SH-SY5Y (cell line): ENCODE measurements around the gene TUBE1.

Experiments
- GATA2 ChIP-seq: IDR thresholded peaks from 2 replicates; pipeline ENCODE4 v1.6.1; 2011; ENCODE audit warnings: mild to moderate bottlenecking, low read depth, low read length
- GATA3 ChIP-seq: IDR thresholded peaks from 2 replicates; pipeline ENCODE4 v1.6.1; 2011; ENCODE audit warnings: low read depth, mild to moderate bottlenecking, low read length, moderate library complexity

The TUBE1 gene

GRCh38 chr6:112049026-112049799, 38.1 kb downstream of the TUBE1 start:
- TF ChIP-seq GATA3 (no peak), GATA2 (no peak)

- TF ChIP-seq GATA3 (no peak), GATA2 (no peak)
Measured at GRCh38 chr6:112044856-112045255, 42.4 kb downstream of the TUBE1 start.

- no peak for TF ChIP-seq GATA3
- no peak for TF ChIP-seq GATA2
Measured at GRCh38 chr6:112044196-112044595, 43.1 kb downstream of the TUBE1 start.

DNA sequence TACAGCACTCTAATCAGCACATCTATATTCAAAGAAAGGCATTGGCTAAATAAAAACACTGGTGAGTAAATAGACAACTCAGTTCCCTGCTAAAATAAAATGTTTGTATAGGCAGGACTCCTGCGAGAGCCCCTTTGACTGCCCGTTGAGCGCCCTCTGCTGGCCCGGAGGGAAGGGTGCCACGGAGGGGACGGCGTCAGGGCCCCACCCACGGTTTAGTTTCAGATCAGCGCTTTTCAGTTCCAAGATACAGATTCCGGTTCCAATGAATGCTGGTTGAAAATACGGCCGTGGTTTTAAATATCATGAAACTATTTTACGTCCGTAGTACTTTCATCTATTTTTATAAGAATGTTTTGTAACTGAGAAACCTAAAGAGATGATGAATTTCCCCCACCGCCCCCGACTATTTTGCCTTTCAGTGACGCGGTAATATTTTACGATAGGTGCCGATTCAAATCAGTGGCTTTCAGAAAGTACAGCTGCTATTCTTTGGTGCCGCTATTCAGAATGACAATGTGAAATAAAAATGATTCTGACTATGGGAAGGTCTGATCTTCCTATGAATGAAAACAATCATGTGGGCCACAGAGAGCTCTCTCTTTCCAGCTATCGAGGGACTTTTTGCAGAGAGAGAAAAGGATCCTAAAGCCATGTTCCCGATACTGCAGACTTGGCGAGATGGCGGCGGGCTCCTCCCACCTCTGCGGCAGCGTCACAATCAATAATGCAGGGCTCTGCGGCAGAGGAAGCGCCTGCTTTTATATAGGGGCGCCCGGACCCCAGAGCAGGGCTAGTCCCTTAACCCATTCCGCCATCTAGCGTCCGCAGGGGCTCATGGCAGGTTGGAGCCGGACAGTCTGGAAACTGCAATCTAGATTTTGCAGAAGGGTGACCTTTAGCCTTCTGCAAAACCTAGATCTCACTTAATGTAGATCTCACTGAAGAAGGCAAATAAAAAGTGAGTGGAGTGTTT, 44.0 kb downstream of the TUBE1 start:
- no peak; the same call in 1 of the 2 replicates for TF ChIP-seq GATA2
- no peak for TF ChIP-seq GATA3

GRCh38 chr6:112041535-112041934, 45.7 kb downstream of the TUBE1 start:
- TF ChIP-seq GATA3 (no peak), GATA2 (no peak)

- TF ChIP-seq GATA3 (no peak), GATA2 (no peak)
Measured at GRCh38 chr6:112040956-112041355, 46.3 kb downstream of the TUBE1 start.

DNA sequence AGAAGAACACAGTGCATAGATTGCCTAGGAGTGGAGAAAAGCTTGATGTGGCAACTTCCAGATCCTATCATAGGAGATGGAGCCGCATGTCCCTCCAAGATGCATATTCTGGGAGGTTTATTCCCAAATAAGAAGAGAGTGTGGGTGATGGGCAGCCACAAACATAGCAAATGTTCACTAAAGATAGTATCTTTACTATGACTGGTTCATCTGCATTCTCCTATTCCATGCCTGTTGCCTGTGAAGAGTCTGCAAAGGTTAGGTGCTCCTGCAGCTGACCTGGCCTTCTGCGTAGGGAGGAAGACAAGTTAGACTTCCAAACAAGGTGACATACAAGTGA, 47.9 kb downstream of the TUBE1 start:
- TF ChIP-seq GATA3 (no peak), GATA2 (no peak)

DNA sequence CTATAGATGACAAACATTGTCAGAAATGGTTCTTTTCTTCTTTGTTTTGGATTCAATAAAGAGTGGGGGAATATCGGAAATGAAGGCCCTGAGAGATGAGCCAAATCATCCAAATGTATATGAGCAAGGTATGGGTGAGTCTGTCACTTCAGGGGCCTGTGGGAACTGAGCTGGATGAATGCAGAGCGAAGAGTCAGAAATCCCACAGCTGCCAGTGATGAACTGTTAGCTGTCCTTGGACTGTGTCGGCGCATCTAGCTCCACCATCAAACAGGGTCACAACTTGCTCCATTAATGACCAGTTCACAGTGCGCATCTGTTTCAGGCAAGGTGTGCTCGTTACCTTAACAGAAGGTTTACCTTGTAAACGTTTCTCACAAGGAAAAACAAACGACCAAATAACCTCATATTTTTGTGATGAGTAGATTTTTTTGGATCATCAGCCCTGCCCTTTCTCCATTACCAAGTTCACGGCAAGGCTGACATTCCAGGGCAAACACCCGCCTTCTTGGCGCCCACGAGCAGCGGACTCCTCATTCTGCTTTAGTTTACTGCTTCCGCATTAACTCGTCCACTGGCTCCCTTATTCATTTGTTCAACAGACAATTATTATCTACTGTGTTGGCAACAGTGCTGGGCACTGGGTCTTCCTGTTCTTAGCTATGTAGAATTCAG, 48.4 kb downstream of the TUBE1 start:
- TF ChIP-seq GATA2 (no peak), GATA3 (no peak)

GRCh38 chr6:112038268-112038667, 49.0 kb downstream of the TUBE1 start:
- no peak for TF ChIP-seq GATA2
- no peak for TF ChIP-seq GATA3

DNA sequence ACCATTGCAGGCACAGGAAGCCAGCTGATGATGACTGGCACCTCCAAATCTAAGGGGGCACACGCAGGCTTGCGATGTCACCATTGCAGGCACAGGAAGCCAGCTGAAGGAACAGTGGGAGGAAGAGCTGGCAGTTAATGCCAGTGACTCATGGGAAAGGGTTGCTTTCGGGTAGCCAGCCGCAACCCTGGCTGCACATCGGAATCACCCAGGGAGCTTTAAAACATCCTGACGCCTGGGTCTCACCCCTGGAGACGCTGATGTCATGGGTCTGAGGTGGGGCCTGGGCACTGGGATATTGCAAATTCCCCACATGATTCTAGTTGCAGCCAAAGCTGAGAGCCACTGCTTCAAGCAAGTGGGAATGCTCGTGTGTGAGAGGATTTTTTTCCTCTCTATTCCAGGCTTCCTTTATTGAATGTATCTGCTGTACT, 49.5 kb downstream of the TUBE1 start:
- TF ChIP-seq GATA3 (no peak), GATA2 (no peak)

GRCh38 chr6:112036088-112036637, 51.1 kb downstream of the TUBE1 start:
- TF ChIP-seq GATA2 (no peak), GATA3 (no peak)

GRCh38 chr6:112034616-112034995, 52.7 kb downstream of the TUBE1 start:
- TF ChIP-seq GATA2 = no peak
- TF ChIP-seq GATA3 = no peak

DNA sequence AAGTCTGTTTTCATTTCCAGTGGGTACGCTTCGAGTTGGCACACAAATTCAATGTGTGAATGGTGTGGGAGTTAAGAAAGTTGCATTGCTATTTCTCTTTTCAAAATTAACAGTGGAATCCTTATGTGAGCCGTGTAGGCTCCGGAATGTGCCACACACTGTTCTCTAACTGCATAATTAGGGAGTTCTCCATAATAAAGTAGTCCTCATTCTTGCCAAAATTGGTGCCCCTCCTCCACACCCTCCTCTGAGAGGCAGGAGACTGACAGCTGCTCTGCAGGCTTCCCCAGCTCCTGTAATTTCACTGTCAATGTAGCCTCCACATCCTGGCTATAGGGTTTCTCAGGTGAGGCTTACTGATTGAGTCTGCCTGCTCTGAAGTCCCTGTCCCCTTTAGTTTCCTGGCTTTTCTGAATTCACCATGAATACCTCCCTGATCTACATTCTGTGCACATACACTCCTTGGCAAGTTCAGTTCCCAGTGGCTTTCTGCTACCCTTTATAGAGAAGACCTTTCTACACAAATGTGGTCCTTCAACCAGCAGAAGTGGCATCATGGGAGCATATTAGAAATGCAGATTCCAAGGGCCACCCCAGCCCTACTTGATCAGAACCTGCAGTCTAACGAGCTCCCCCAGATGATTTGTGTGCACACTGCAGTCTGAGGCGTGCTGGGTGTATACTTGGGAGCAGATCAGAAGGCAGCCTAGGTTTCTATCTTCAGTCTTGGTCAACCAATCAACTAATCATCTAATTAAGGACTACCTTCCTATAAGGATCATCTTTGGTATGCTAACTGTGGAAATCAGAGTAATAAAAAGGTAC, 53.3 kb downstream of the TUBE1 start:
- TF ChIP-seq GATA2 = no peak
- no peak for TF ChIP-seq GATA3

GRCh38 chr6:112032728-112033127, 54.6 kb downstream of the TUBE1 start:
- TF ChIP-seq GATA2 (no peak), GATA3 (no peak)
